Cardiac fibroblast (primary cell): ENCODE results near the gene SMARCD1.

Experiments
- DNase-seq, 2 donors: peaks; one replicate each; pipeline versions ENCODE4 v3.0.0 to v3.0.0-alpha.2; 2010; ENCODE audit warnings: low read depth in 2 of 2
- H3K4me3 ChIP-seq, 2 donors: replicated peaks in 1 of 2; 1 replicate in 1 of 2; 2 replicates in 1 of 2; pipeline ENCODE4 v1.5.1; 2011; ENCODE audit warnings: low read depth in 2 of 2, low read length in 2 of 2, mild to moderate bottlenecking in 2 of 2, moderate library complexity in 1 of 2
- TF ChIP-seq, protein P1 (sequence below): IDR thresholded peaks from one replicate; pipeline ENCODE4 v1.5.1; 2011; ENCODE audit warnings: low read depth, mild to moderate bottlenecking, low read length, inconsistent platforms

The SMARCD1 gene

DNA sequence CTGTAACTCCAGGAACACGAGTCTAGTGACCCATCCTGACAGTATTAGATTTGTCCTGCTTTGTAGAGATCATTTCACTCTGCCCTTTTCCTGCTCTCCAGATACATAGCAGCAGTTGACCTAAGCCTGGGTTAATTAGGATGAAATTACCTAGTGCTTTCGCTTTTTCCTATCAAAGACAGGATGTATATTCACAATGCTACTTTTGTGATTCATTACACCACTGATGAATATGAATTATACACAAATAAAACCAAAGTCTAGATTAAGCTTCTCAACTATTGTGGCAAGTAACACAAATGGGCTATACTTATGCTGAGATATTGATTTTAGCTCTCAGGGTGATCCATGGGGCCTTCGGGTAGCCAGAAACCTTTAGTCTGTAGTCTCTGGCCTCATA, 64.2 kb downstream of the SMARCD1 start:
- DNase-seq: no peak
- no peak overlapping the region for H3K4me3 ChIP-seq
- TF ChIP-seq, protein P1, sequence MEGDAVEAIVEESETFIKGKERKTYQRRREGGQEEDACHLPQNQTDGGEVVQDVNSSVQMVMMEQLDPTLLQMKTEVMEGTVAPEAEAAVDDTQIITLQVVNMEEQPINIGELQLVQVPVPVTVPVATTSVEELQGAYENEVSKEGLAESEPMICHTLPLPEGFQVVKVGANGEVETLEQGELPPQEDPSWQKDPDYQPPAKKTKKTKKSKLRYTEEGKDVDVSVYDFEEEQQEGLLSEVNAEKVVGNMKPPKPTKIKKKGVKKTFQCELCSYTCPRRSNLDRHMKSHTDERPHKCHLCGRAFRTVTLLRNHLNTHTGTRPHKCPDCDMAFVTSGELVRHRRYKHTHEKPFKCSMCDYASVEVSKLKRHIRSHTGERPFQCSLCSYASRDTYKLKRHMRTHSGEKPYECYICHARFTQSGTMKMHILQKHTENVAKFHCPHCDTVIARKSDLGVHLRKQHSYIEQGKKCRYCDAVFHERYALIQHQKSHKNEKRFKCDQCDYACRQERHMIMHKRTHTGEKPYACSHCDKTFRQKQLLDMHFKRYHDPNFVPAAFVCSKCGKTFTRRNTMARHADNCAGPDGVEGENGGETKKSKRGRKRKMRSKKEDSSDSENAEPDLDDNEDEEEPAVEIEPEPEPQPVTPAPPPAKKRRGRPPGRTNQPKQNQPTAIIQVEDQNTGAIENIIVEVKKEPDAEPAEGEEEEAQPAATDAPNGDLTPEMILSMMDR: no peak
